Activated CD4-positive, alpha-beta T cell treated with anti-CD3 and anti-CD28 coated beads for 36 hours (primary cell): ENCODE measurements around the gene TLE2. TPM values are rescaled to one million over a fixed set of nuclear protein-coding genes. Genes with fewer than 3 reads are reported as not detected.
"Not testable (repeated sequence)": the region's sequence is repeated elsewhere in the genome, so short reads cannot be mapped to it uniquely, and the experiment has no call there.

Experiments
- ATAC-seq: fragments of 200-7000 bp; cut with Tn5 transposase; one replicate; pipeline ENCODE4 v1.10.0; 2021; ENCODE audit warnings: mild to moderate bottlenecking, moderate library complexity
- CTCF ChIA-PET: fragments of 350-600 bp; sonication (Branson Sonifier 250); formaldehyde crosslinking; loops from one replicate; lab custom pipeline; 2021; ENCODE audit warnings: antibody characterized with exemption; lab: Charles Lee
- POLR2A ChIA-PET: fragments of 350-600 bp; sonication (Branson Sonifier 250); formaldehyde crosslinking; loops from one replicate; lab custom pipeline; 2021; ENCODE audit warnings: antibody characterized with exemption, inconsistent platforms; lab: Charles Lee
- DNase-seq: peaks from one replicate; pipeline ENCODE4 v3.0.0-alpha.2; 2020
- H3K27ac Mint-ChIP-seq: one replicate; pipeline ENCODE4 v1.8.0; 2021; ENCODE audit warnings: mixed read lengths
- H3K27me3 Mint-ChIP-seq: one replicate; pipeline ENCODE4 v1.8.0; 2021; ENCODE audit warnings: mixed read lengths
- H3K36me3 Mint-ChIP-seq: one replicate; pipeline ENCODE4 v1.8.0; 2021; ENCODE audit warnings: low read depth, mixed read lengths
- H3K4me1 Mint-ChIP-seq: one replicate; pipeline ENCODE4 v1.8.0; 2021; ENCODE audit warnings: mixed read lengths
- H3K4me3 Mint-ChIP-seq: one replicate; pipeline ENCODE4 v1.8.0; 2021; ENCODE audit warnings: mild to moderate bottlenecking, moderate library complexity, mixed read lengths
- H3K9me3 Mint-ChIP-seq: one replicate; pipeline ENCODE4 v1.8.0; 2021; ENCODE audit warnings: low read depth, mixed read lengths
- intact Hi-C, 2 experiments: fragments of 100-400 bp; cut with DNase I in 1 of 2; cut with micrococcal nuclease in 1 of 2; formaldehyde crosslinking; loops; one replicate each; pipeline versions ENCODE4 v1.14.2 to v1.15.1; 2022 to 2024; cut with DNase I, micrococcal nuclease
- total RNA-seq, 2 experiments: library from RNA; stranded (reverse); gene quantifications; one replicate each; pipeline ENCODE4 v1.2.3, GENCODE V29; 2021

Gene TLE2
- total RNA-seq, 2 experiments from 2014 or later: 4.7 to 6.3 TPM

GRCh38 chr19:3055741-3056416 lies 26.8 kb upstream of the TLE2 start:
- Mint-ChIP-seq H3K27me3 (no peaks in the 10 kb centered on the region), H3K27ac (no peak overlapping the region), H3K36me3 (peaks cover 47% of the 10 kb centered on the region), H3K4me3 (no peak overlapping the region), H3K9me3 (no peaks in the 10 kb centered on the region), H3K4me1 (peaks cover 44% of the 10 kb centered on the region)
- intact Hi-C loops: no loop called here
- POLR2A ChIA-PET: interaction anchor here (0.6 kb wide), 1 partner anchor 13 kb away, joined by 4 read pairs; no protein-coding TSS in a partner anchor
- CTCF ChIA-PET: no interaction called here
- ATAC-seq: no peak
- DNase-seq: no peak

DNA sequence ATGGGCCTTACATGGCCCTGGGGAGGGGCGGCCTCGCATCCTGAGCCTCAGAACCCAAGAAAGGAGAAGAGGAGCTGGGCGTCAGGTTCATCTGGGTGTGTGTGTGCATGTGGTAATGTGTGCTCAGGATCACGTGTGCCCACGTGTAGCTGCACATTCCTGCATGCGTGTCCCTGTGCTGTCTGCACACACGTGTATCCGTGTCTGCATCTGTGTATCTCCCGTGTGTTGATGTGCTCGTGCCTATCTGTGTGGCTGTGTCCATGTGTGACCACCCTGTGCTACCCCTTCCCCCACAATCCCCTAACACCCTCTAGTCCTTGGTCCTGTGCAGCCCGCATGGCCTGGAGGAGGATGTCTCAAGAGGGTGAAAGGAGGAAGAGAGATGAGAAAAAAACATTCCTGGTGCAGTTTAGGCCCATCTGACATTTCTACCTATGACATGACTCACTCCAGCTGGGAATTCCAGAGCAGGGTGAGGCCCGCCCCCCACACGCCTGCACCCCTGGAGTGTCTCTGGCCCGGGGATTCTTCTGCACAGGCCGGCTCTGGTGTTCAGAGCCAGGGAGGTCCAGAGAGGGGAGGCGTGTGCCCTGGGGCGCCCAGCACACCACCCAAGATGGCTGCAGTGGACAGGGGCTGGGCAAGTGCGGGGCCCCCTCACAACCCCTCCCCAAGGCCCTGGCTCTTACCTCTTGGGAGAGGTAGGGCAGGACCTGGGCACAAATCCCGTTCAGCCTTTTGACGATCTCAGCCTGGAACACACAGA lies 26.1 kb upstream of the TLE2 start:
- peaks cover 39% of the 10 kb centered on the region for H3K4me1 Mint-ChIP-seq
- peak overlapping the region; percentile 45 for H3K27ac Mint-ChIP-seq
- H3K9me3 Mint-ChIP-seq: no peaks in the 10 kb centered on the region
- no peaks in the 10 kb centered on the region for H3K27me3 Mint-ChIP-seq
- no peak for ATAC-seq
- intact Hi-C loops: no loop called here
- peaks cover 42% of the 10 kb centered on the region for H3K36me3 Mint-ChIP-seq
- DNase-seq: no peak
- ChIA-PET POLR2A (interaction anchor here (0.6 kb wide), 1 partner anchor 141 kb away, joined by 3 read pairs; no protein-coding TSS in a partner anchor), CTCF (interaction anchor here (0.8 kb wide), 2 partner anchors 9 to 19 kb away, joined by 3 to 4 read pairs; no protein-coding TSS in a partner anchor)
- no peak overlapping the region for H3K4me3 Mint-ChIP-seq

- Mint-ChIP-seq H3K27me3 (no peaks in the 10 kb centered on the region), H3K27ac (peak overlapping the region; percentile 45), H3K36me3 (peaks cover 35% of the 10 kb centered on the region), H3K4me1 (peaks cover 32% of the 10 kb centered on the region), H3K4me3 (no peak overlapping the region), H3K9me3 (no peaks in the 10 kb centered on the region)
- CTCF ChIA-PET: interaction anchor here (0.7 to 3.3 kb wide), 5 partner anchors 8 to 104 kb away, joined by 3 to 15 read pairs (median 3); no protein-coding TSS in a partner anchor
- ATAC-seq (no peak), DNase-seq (no peak)
- POLR2A ChIA-PET: interaction anchor here (0.6 kb wide), 1 partner anchor 21 kb away, joined by 3 read pairs; no protein-coding TSS in a partner anchor
- intact Hi-C loops: no loop called here
These were observed 25.3 kb upstream of the TLE2 start for GRCh38 chr19:3054265-3054971.

DNA sequence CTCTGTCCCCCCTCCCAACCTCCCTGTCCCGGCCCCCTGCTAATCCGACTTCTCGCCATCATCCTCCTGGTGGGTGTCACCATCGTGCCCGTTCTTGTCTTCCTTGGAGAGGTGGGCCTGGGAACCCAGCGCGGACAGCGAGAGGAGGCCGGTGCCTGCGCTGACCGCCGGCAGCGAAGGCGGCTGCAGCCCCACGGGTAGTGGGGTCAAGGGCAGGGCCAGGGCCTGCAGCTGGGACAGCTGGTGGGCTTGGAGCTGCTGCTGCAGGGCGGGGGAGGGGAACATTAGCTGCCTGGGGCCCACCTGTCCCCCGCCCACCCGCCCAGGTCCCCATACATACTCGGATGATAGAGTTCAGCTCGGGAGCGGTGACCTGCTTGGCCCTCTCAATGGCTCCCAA lies 24.7 kb upstream of the TLE2 start:
- Mint-ChIP-seq H3K9me3 (no peaks in the 10 kb centered on the region), H3K4me3 (no peak overlapping the region), H3K27me3 (no peaks in the 10 kb centered on the region), H3K4me1 (peaks cover 33% of the 10 kb centered on the region), H3K27ac (no peak overlapping the region), H3K36me3 (peaks cover 33% of the 10 kb centered on the region)
- ChIA-PET POLR2A (interaction anchor here (2.5 kb wide), 1 partner anchor 18 kb away, joined by 12 read pairs; no protein-coding TSS in a partner anchor), CTCF (interaction anchor here (0.7 to 3.3 kb wide), 3 partner anchors 22 to 103 kb away, joined by 3 to 15 read pairs (median 3); no protein-coding TSS in a partner anchor)
- no peak for DNase-seq
- intact Hi-C loops: no loop called here
- ATAC-seq: no peak

- peaks cover 30% of the 10 kb centered on the region for H3K36me3 Mint-ChIP-seq
- intact Hi-C loops: no loop called here
- H3K9me3 Mint-ChIP-seq: no peaks in the 10 kb centered on the region
- no peak overlapping the region for H3K27ac Mint-ChIP-seq
- ATAC-seq (no peak), DNase-seq (no peak)
- ChIA-PET POLR2A (interaction anchor here (0.6 to 2.5 kb wide), 2 partner anchors 18 to 1611 kb away, joined by 3 to 12 read pairs; no protein-coding TSS in a partner anchor), CTCF (interaction anchor here (1.8 to 3.3 kb wide), 2 partner anchors 18 to 102 kb away, joined by 9 to 15 read pairs; no protein-coding TSS in a partner anchor)
- no peaks in the 10 kb centered on the region for H3K27me3 Mint-ChIP-seq
- no peak overlapping the region for H3K4me3 Mint-ChIP-seq
- H3K4me1 Mint-ChIP-seq: peaks cover 29% of the 10 kb centered on the region
These were observed 24.1 kb upstream of the TLE2 start for GRCh38 chr19:3053218-3053621.

- intact Hi-C loops, POLR2A ChIA-PET: not testable (repeated sequence)
These were observed 20.9 kb upstream of the TLE2 start for GRCh38 chr19:3050016-3050415.

GRCh38 chr19:3049089-3049488 lies 20.0 kb upstream of the TLE2 start:
- CTCF ChIA-PET: interaction anchor here (0.6 kb wide), 1 partner anchor 162 kb away, joined by 3 read pairs; no protein-coding TSS in a partner anchor
- H3K27ac Mint-ChIP-seq: no peak overlapping the region
- intact Hi-C loops: no loop called here
- ATAC-seq: no peak
- no peaks in the 10 kb centered on the region for H3K9me3 Mint-ChIP-seq
- POLR2A ChIA-PET: no interaction called here
- DNase-seq: no peak
- no peak overlapping the region for H3K4me3 Mint-ChIP-seq
- no peaks in the 10 kb centered on the region for H3K27me3 Mint-ChIP-seq
- H3K36me3 Mint-ChIP-seq: peaks cover 4% of the 10 kb centered on the region
- H3K4me1 Mint-ChIP-seq: peaks cover 9% of the 10 kb centered on the region

More at GRCh38 chr19:3050016-3050415, 20.9 kb upstream of the TLE2 start:
- ATAC-seq, H3K4me3 Mint-ChIP-seq, DNase-seq, H3K9me3 Mint-ChIP-seq, H3K27me3 Mint-ChIP-seq, CTCF ChIA-PET, H3K27ac Mint-ChIP-seq: not testable (repeated sequence)
- Mint-ChIP-seq H3K36me3 (peaks cover 12% of the 10 kb centered on the region), H3K4me1 (peaks cover 18% of the 10 kb centered on the region)

DNA sequence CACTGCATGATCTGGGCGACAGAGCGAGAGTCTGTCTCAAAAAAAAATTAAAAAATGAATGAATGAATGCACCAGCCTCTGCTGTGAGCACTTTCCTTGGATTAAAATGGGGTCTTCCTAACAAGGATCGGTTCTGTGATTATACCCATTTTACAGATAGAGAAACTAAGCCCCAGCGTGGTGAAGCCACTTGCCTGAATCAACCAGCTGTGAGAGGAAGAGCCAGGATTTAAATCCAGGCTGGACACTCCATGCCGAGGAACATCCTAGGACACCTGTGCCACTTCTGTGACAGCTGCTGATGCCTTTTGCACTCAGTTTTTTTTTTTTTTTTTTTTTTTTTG lies 19.1 kb upstream of the TLE2 start:
- DNase-seq (no peak), ATAC-seq (no peak)
- ChIA-PET CTCF (no interaction called here), POLR2A (no interaction called here)
- intact Hi-C loops: no loop called here
- Mint-ChIP-seq H3K4me3 (no peak overlapping the region), H3K27ac (peak overlapping the region; percentile 79), H3K4me1 (peaks cover 8% of the 10 kb centered on the region), H3K27me3 (no peaks in the 10 kb centered on the region), H3K36me3 (peaks cover 3% of the 10 kb centered on the region), H3K9me3 (no peaks in the 10 kb centered on the region)

- ChIA-PET CTCF (no interaction called here), POLR2A (no interaction called here)
- H3K9me3 Mint-ChIP-seq: no peaks in the 10 kb centered on the region
- H3K36me3 Mint-ChIP-seq: peaks cover 1% of the 10 kb centered on the region
- ATAC-seq (peak; percentile 93), DNase-seq (peak; percentile 86)
- intact Hi-C loops: loop anchor here in 1 of 2 experiments (2.0 kb wide), 1 partner anchor 13 kb away; no protein-coding TSS in a partner anchor
- H3K4me1 Mint-ChIP-seq: peaks cover 9% of the 10 kb centered on the region
- peak overlapping the region; percentile 67 for H3K4me3 Mint-ChIP-seq
- peak overlapping the region; percentile 79 for H3K27ac Mint-ChIP-seq
- H3K27me3 Mint-ChIP-seq: no peaks in the 10 kb centered on the region
These were observed 18.6 kb upstream of the TLE2 start for GRCh38 chr19:3047496-3048189.

GRCh38 chr19:3046698-3047495 lies 17.8 kb upstream of the TLE2 start:
- POLR2A ChIA-PET: no interaction called here
- ATAC-seq: no peak
- no peak overlapping the region for H3K4me3 Mint-ChIP-seq
- peaks cover 12% of the 10 kb centered on the region for H3K4me1 Mint-ChIP-seq
- DNase-seq: no peak
- CTCF ChIA-PET: interaction anchor here (1.0 to 1.2 kb wide), 2 partner anchors 8 to 14 kb away, joined by 3 read pairs; no protein-coding TSS in a partner anchor
- no peaks in the 10 kb centered on the region for H3K27me3 Mint-ChIP-seq
- no peak overlapping the region for H3K27ac Mint-ChIP-seq
- no peaks in the 10 kb centered on the region for H3K9me3 Mint-ChIP-seq
- intact Hi-C loops: loop anchor here in 1 of 2 experiments (2.0 kb wide), 1 partner anchor 14 kb away; no protein-coding TSS in a partner anchor
- no peaks in the 10 kb centered on the region for H3K36me3 Mint-ChIP-seq
